HG03066 (cell line): Measurements from ENCODE around the gene SMCO2.

Source experiments
- ATAC-seq: cut with Tn5 transposase; IDR thresholded peaks from one replicate; pipeline ENCODE4 v1.9.1; 2021; ENCODE audit warnings: low read depth; ENCODE audit not compliant: unreplicated experiment

SMCO2 gene

DNA sequence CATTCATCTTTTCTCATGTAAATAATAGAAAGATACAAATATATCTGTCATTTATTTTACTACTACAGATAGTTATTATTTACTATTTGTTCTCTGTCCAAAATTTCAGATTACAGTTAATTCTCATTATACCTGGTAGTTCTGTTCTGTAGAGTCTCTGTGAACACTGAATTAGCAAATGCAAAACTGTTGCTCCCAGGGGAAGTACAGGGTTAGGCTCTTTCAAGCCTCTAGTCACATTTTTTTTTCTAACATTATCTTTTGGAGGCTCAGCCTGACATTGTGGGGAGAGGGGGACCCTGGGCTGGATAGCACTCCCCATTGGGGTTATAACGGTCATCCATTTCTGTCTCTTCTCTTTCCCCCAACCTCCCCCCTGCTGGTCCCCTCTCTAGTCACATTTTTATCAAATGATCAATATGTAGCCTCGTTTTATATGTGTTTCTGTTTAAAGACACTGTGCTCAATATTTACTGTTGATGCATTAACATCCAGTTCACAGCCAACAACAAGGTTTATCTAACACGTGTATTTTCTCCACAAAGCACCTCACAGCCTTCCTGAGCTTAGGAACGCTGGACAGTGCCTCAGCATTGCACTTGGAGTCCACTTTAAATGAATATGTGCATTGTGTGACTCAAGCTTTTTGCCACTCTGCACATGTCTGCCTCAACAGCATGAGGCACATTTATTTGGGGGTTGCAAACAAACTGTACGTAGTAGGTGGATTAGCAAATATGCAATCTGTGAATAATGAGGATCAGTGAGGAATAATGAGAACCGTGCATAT is 4.7 kb downstream of the SMCO2 start:
- no peak for ATAC-seq

GRCh38 chr12:27453421-27453820 is 6.9 kb downstream of the SMCO2 start:
- ATAC-seq, result no peak

- ATAC-seq, result no peak
Observed at GRCh38 chr12:27455589-27455988, 9.1 kb downstream of the SMCO2 start.

DNA sequence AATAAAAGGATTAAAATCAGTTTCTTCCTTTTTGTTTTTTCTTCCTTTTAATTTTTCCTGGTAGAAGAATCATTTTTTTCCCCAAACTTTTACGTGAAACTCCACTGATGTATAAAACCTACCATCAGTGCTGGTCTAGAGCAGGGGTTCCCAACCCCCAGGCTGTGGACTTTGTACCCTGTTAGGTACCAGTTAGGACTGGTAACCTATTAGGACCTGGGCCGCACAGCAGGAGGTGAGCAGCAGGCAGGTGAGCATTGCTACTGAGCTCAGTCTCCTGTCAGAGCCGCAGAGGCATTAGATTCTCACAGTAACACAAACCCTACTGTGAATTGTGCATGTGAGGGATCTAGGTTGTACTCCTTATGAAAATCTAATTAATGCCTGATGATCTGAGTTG is 10.1 kb downstream of the SMCO2 start:
- no peak for ATAC-seq

DNA sequence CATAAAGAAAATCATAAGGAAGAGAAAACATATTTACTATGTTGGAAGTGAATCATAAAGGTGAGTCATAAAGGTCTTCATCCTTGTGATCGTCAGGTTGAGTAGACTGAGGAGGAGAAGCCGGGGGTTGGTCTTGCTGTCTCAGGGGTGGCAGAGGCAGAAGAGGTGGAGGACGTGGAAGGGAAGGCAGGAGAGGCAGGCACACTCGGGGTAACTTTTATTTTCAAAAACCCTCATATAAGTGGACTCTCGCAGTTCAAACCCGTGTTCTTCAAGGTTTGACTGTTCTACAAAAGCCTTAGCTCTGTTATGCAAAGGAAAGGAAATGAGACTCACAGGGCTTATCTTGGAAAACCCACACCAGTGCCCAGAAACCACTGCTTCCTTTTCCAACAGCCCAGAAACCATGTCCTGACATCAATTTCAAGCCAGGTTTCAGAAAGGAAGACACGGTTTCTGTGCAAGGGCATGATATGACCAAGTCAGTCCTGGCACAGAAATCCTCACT is 14.0 kb downstream of the SMCO2 start:
- no peak for ATAC-seq

DNA sequence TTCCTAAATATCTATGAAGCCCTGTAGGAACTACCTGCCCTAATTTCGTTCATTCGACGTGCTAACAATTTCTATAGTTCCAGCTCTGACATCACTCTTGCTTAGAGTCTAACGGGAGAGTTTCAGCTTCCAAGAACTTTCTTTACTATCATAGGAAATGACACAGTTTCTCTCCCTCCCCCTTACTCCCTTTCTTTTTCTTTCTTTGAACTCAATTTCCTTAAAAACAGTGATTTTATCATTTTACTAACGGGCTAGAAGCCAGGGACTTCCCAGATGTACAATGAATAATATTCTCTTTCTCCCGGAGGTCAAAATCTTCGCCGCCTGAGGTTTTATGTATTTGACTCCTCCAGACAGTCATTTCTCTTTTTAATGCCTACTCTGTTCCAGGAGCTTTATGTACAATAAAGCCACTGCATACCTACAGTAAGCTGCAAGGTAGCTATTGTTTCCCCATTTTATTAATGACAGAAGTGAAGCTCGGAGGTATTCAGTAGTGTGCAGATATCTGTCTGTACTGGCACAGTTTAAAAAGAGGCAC is 15.7 kb downstream of the SMCO2 start:
- ATAC-seq, result no peak

- ATAC-seq, result no peak
Observed at GRCh38 chr12:27462851-27463250, 16.3 kb downstream of the SMCO2 start.

DNA sequence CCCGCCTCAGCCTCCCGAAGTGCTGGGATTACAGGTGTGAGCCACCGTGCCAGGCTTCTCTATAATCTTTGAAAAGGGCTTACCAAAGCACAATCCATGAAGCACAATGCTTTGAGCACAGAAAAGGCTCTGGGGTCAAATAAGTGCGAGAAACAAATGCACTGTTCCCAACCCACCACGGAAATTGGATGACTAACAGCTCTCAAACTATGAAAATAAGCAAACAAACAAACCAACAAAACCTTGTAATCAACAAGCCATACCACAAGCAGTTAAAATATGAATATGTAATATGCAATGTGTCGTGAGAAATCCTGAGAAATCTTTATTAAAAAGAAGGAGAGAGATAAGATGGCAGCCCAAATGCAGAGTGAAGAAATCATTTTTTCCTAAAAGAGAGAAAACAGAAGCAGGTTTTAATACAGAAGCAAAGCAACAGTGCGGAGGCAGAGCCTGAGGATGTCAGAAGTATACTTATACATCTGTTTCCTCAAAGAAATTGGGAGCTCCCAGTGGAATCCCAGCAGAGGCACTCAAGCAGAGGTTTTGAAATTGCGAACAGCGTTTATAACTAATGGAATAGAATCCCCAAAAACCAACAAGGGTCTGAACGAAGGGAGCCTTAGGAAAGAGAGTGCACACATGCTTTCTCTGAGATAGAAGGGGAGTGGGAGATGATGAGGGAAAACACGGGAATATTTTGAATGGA is 17.1 kb downstream of the SMCO2 start:
- no peak for ATAC-seq

DNA sequence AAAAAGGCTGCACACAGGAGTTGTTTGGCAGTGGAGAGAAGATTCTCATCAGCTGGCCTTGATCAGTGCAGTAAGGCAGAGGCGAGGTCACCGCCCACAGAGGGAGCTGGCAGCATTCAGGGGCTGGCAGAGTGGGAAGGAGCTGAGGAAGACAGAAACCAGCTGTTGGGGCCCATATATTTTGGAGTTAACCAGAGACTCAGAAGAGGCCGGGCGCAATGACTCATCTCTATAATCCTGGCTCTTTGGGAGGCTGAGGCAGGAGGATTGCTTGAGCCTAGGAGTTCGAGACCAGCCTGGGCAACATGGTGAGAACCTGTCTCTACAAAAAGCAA is 17.7 kb downstream of the SMCO2 start:
- ATAC-seq, result no peak

DNA sequence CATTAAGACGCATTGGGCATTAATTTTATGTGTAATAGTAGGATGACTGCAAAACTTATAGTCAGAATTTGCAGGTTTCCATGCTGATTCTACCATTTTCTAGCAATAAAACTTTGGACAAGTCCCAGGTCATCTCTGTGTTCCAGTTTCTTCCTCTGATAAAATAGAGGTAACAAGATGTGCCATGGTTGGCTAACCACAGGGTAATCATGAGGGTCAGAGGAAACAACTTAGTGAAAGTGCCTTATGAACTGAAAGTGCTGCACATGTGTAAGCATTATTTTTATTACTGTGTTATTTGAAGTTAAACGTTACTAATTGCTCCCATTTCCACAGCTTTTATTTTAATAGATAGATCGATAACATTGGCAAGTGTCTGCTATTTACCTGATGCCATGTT is 21.1 kb downstream of the SMCO2 start:
- ATAC-seq, result no peak

DNA sequence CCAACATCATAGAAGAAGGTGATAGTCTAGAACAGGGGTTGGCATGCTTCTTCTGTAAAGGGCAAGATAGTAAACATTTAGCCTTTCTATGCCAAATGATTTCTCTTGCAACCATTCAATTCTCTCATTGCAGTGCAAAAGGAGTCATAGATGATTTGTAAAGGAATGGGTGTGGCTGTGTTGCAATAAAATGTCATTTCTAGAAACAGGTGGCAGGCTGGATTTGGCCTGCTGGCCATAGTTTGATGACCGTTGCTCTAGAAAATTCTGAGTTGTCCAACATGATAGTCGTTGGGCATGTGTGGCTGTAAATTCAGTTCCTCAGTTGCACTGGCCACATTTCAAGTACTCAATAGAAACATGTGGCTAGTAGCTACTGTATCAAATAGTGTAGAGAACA is 21.7 kb downstream of the SMCO2 start:
- no peak for ATAC-seq

DNA sequence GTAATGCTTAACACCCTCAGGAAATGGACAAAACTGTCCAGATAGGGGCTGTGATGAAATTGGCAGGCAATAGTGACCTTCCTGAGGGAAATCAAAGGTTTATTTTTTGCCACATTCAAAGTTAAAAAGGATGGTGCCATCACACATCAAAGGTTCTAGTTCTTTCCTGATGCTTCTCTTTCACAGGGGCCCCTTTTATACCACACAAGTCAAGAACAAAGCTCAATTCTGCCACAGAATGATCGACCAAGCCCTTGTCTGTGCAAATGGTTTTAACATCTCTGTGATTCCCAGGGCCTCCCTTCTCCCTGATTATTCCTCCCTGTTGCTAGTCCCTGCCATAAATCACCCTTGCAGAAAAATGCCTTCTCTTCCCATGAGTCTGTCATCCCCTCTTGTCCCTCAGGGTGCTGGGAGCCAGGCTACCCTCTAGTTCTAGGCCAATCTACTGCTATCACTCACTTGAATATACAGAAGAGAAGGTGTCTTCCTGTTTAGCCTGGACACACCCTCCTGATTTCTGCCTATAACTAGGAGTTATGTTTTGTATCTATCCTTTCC is 22.7 kb downstream of the SMCO2 start:
- no peak for ATAC-seq

DNA sequence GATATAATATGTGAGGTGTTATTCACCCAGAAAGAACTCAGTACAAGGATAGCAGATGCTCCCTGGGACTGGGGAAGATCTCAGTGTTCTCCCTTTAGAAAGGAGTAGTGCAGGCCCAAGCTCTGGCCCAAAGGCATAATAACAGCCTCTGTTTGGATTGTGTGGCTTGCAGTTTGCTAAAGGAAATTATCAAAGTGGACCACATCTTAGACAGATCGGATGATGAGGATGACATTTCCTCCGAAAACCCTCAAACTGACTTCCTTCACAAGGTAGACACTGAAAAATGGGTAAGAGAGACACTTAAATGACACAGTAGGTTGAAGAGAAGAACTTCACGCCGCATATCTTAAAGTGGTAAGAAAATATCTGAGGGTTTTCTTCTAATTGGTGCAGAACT is 26.1 kb downstream of the SMCO2 start:
- no peak for ATAC-seq

GRCh38 chr12:27474344-27474743 is 27.8 kb downstream of the SMCO2 start:
- no peak for ATAC-seq

GRCh38 chr12:27477049-27477448 is 30.5 kb downstream of the SMCO2 start:
- no peak for ATAC-seq

GRCh38 chr12:27478949-27479348 is 32.4 kb downstream of the SMCO2 start:
- no peak for ATAC-seq

DNA sequence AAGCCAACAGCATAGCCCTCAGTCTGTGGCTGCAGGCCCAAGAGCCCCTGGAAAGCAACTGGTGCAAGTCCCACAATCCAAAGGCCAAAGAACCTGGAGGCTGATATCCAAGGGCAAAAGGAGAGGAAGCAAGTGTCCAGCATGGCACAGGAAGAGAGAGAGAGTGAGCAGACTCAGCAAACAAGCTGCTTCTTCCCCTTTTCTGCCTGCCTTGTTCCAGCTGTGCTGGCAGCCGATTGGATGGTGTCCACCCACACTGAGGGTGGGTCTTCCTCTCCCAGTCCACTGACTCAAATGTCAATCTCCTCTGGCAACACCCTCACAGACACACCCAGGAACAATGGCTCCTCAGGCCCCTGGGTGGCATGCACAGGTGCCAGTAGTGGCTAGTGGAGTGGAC is 33.5 kb downstream of the SMCO2 start:
- ATAC-seq, result no peak

GRCh38 chr12:27486961-27487360 is 40.4 kb downstream of the SMCO2 start:
- no peak for ATAC-seq

GRCh38 chr12:27488479-27488878 is 41.9 kb downstream of the SMCO2 start:
- no peak for ATAC-seq

GRCh38 chr12:27491226-27491625 is 44.7 kb downstream of the SMCO2 start:
- no peak for ATAC-seq

GRCh38 chr12:27493260-27493940 is 46.9 kb downstream of the SMCO2 start:
- no peak for ATAC-seq
